ENCODE results near the gene EFNB2.

The EFNB2 gene

GRCh38 chr13:106484084-106484483 is 51.4 kb downstream of the EFNB2 start:
- DNase-seq (ENCODE audit: low spot score) = no peak

DNA sequence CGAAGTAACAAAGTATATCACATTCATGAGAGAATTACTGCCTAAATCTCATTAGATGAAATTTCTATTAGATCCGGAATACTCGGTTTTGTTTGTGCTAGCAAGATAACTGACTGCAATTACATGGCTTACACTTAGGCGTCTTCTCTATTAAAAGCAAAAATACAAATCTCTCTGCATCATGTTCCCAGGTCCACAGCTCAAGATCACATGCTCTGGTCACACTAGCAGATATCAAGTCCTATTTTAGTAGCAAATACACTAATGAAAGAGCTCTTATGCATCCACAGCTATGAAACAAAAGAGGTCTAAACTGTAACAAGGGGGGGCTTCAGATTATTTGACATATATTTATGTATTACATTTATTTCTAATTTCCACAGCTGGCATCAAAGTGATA is 53.5 kb downstream of the EFNB2 start:
- no peak for DNase-seq (ENCODE audit: low spot score)

- no peak for DNase-seq (ENCODE audit: low spot score)
These were observed 55.0 kb downstream of the EFNB2 start for GRCh38 chr13:106480351-106480910.

- no peak for DNase-seq (ENCODE audit: low spot score)
These were observed 55.5 kb downstream of the EFNB2 start for GRCh38 chr13:106479929-106480328.

DNA sequence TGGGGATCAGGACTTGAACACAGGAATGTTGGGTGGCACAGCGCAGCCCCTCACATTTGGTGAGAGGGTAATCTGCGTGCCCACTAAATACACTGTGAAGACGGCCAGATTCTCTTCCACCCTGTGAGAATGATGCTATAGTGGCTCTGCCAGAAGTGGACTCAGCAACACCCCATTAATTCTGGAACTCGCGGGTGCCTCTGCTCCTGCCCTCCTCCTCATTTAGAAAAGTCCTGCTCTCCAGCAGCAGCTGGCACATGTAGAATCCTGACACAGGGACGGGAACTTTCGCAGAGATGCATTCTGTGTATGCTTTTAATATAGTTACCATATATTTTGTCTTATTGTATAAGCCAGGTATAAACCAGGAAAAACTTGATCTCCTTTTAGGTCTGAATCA is 57.3 kb downstream of the EFNB2 start:
- no peak for DNase-seq (ENCODE audit: low spot score)

- no peak for DNase-seq (ENCODE audit: low spot score)
These were observed 58.2 kb downstream of the EFNB2 start for GRCh38 chr13:106477303-106477702.

- no peak for DNase-seq (ENCODE audit: low spot score)
These were observed 59.6 kb downstream of the EFNB2 start for GRCh38 chr13:106475852-106476251.

DNA sequence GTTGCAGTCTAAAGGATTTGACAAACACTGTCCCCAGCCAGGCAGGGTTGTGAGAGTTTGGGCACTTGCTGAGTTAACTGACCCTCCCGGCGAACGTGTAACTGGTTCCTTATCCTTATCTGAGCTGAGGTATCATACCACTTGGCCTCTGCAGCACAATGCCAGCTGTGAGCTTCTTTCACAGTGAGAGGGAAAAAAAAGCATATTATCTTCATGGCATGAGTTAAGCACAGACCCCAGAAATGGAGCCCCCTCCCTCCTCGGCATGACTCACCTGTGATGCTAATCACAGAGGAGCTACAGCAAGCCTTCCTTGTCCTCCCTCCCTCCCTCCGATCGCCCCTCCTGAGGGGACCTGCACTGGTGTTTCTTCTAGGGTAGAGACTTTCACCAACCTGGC is 60.5 kb downstream of the EFNB2 start:
- no peak for DNase-seq (ENCODE audit: low spot score)

DNA sequence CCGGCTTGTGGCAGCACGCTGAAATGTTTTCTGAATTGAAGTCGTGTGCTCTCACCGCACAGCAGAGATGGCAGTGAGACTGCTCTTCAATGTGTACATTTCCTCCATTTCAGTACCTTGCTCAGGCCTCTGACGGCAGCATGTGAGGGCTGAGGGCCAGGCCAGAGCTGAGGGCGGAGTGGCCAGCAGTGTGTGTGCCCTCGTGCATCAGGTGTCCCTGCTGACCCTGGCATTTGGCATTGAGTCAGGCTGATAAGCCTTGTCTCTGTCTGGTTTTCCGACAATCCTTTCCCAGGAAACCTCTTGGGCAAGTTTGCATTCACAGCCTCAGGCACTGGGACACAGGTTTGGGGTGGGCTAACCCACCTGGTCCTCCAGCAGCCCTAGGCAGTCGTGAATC is 62.3 kb downstream of the EFNB2 start:
- no peak for DNase-seq (ENCODE audit: low spot score)

GRCh38 chr13:106472621-106473020 is 62.8 kb downstream of the EFNB2 start:
- no peak for DNase-seq (ENCODE audit: low spot score)

- DNase-seq (ENCODE audit: low spot score) = no peak
These were observed 63.4 kb downstream of the EFNB2 start for GRCh38 chr13:106471957-106472543.

- DNase-seq (ENCODE audit: low spot score) = no peak
These were observed 64.9 kb downstream of the EFNB2 start for GRCh38 chr13:106470576-106470975.

DNA sequence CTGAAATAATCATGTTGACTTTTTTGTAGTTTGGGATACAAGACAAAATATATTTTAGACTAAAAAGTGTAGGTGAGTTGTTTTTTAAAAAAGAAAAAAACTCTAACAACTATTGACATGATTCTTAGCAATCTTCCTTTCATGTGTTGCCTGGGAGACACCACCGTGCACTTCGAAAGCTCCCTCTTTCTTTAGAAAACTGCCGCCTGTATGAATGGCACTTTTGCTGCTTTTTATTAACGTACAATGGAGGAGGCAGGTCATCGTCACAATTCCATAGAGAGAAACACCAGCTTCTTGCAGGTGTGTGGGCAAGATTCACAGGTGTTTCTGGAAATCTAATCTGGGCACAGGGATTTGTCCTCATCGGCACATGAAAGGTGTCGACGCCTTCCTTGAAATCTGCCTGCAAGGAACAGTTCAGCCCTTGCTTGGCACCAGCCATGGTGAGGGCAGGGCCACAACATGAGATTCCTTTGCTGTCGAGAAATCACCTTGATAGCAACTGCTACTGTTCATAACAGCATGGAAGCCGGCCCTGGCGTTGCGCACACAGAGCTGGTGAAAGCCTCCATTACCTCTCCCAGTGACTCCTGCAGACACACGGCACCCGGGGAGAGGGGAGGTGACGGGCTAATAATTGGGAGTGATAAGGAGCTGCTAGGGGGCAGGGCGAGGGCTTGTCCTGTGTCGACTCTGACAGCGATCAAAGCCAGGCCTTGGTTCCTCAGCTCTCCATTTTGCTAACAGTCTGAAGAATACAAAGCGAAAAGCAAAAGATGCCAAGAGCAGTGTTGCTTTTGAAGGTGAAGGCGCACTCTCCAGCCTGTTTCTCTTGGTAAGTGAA is 66.5 kb downstream of the EFNB2 start:
- DNase-seq (ENCODE audit: low spot score) = no peak

GRCh38 chr13:106468207-106468606 is 67.3 kb downstream of the EFNB2 start:
- peak; percentile 57 for DNase-seq (ENCODE audit: low spot score)

GRCh38 chr13:106467427-106468122 is 67.9 kb downstream of the EFNB2 start:
- no peak for DNase-seq (ENCODE audit: low spot score)

DNA sequence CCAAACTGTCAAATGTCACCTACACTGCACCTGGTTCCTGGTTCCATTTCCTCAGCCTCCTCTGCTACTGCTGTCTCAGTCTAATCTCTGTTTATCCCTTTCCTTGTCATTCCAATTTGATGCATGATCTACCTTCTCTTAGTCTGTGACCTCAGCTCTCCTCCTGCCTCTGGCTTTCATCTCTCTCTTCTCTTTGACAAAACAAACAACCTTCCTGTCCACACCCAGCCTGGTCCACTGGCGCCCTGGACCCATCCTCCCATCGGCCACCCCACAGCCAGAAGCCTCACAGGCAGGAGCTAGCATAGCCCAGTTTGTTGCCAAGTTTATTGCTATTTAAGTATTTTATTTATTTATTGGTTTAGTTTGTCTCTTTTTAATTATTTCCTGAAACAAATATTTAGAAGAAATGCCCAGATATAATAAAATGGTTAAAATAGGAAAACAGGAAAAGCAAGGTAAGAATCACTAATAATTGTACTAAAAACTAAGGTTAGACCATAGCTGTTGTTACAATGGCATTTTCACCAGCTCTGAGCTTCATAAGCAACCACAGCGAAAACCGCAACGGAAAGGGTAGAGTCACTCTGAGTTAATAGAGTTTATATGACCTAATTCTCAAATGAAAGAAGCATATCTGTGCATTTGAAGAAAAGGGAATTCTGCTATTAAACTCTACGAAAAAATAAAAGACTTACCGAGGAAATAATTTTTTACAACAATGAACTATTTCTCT is 68.6 kb downstream of the EFNB2 start:
- no peak for DNase-seq (ENCODE audit: low spot score)

GRCh38 chr13:106464076-106464475 is 71.4 kb downstream of the EFNB2 start:
- no peak for DNase-seq (ENCODE audit: low spot score)

- DNase-seq (ENCODE audit: low spot score) = no peak
These were observed 72.8 kb downstream of the EFNB2 start for GRCh38 chr13:106462710-106463109.

DNA sequence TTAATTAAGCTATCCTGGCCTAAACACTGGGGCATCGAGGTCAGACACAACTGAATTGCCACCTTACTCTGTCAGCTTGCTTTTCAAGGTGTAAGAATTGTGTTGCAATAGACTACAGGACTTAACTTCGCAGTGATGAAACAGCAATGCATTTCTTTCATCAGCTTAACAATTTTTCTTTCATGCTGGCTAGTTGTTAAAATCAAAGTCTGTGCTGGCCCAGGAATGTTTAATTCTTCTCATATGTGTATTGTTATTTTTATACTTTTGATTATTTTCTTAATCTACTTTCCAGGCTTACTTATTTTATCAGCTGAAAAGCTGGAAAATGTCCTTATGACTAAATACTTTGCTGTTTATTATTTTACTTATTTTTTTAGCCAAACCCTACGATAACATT is 79.7 kb downstream of the EFNB2 start:
- no peak for DNase-seq (ENCODE audit: low spot score)

DNA sequence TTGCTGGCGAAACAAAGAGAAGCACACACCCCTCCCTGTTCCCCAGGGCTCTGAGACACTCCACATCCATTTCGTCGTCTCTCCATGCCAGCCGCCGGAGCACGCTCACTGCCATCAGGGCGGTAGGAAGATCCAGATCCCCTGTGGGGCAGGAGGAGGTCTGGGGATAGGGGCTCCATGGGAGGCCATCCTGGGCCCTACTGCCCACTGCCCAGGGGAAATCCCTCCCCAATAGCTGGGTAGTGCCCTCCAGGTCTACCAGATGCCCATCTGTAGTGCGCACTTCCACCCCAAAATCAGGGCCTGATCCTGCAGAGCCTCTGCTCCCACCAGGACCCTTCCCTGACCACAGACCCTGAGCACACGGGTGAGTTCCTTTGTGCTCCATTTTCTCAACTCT is 80.3 kb downstream of the EFNB2 start:
- DNase-seq (ENCODE audit: low spot score) = no peak

GRCh38 chr13:106453101-106453500 is 82.4 kb downstream of the EFNB2 start:
- DNase-seq (ENCODE audit: low spot score) = no peak

- no peak for DNase-seq (ENCODE audit: low spot score)
These were observed 84.5 kb downstream of the EFNB2 start for GRCh38 chr13:106450991-106451390.
